LNCAP (cell line): ENCODE data around the gene OPRPN.

Experiments
- TF ChIP-seq, protein P1 (sequence below): fragments of 450-650 bp; IDR thresholded peaks from 2 replicates; pipeline ENCODE4 v1.5.1; 2017; ENCODE audit warnings: mild to moderate bottlenecking

OPRPN gene, protein sequence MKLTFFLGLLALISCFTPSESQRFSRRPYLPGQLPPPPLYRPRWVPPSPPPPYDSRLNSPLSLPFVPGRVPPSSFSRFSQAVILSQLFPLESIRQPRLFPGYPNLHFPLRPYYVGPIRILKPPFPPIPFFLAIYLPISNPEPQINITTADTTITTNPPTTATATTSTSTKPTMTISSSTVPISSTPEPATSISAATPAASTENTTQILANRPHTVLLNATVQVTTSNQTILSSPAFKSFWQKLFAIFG

DNA sequence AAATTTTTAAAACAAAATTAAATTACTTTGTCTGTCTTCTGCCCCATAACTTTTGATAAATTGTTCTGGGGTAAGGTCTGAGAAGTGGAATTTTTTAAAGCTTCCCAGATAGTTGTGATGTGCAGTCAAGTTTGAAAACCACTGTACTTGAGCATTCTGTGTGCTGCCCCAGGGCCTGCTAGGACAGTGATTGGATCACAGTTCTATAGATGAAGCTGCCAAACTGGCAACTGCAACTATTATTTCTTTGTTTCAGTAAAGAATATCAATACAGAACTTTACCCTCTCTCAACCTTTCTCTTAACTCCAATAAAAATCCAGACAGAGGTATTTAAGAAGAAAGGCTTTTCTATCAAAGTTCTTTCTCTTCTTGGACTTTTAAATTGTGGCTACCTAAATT is at the start of gene OPRPN:
Gene OPRPN (plus strand): TSS at position 361 of the 400 bp plus-strand sequence. CDS start 1,346 bp downstream, outside the sequence.
- TF ChIP-seq, protein P1, sequence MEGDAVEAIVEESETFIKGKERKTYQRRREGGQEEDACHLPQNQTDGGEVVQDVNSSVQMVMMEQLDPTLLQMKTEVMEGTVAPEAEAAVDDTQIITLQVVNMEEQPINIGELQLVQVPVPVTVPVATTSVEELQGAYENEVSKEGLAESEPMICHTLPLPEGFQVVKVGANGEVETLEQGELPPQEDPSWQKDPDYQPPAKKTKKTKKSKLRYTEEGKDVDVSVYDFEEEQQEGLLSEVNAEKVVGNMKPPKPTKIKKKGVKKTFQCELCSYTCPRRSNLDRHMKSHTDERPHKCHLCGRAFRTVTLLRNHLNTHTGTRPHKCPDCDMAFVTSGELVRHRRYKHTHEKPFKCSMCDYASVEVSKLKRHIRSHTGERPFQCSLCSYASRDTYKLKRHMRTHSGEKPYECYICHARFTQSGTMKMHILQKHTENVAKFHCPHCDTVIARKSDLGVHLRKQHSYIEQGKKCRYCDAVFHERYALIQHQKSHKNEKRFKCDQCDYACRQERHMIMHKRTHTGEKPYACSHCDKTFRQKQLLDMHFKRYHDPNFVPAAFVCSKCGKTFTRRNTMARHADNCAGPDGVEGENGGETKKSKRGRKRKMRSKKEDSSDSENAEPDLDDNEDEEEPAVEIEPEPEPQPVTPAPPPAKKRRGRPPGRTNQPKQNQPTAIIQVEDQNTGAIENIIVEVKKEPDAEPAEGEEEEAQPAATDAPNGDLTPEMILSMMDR = no peak

DNA sequence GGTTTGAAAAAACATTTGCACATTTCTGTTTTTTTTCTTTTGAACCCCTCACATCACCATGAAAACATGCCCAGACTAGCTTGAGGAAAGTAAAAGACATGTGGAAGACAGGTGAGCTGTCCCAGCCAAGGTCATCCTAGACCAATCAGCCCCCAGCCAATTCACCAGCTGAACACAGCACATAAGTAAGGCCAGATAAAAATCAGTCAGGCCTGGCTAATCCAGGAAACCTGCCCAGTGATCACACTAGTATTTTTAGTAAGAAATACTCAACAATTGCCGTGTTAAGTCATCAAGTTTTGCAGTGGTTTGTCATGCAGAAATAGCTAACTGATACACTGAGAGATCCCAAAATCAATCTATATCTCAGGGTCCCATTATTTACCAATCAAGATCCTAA is 41.6 kb upstream of the OPRPN start:
- TF ChIP-seq, protein P1 = no peak

DNA sequence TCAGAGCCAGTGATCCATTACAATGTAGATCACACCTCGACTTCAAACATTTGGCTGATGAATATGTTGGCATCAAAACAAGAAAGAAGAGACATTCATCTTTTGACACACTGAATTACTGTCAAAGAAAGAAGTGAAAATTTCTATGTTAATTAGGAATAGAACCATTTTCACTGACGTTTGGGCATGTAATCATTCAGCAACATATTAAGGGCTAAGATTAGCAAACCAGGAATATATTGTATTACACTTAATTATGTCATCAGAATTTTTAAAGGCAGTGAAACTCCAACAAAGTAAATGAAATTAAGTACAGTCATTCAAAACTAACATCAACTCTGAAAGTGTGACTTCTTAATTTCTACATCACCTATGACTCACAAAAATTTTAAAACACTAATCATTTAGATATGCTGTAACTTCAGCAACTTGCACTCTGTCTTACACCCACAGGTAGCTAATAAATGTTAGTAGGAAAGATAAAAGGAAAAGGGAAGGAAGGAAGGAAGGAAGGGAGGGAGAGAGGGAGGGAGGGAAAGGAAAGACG is 38.6 kb upstream of the OPRPN start:
- TF ChIP-seq, protein P1 = no peak

DNA sequence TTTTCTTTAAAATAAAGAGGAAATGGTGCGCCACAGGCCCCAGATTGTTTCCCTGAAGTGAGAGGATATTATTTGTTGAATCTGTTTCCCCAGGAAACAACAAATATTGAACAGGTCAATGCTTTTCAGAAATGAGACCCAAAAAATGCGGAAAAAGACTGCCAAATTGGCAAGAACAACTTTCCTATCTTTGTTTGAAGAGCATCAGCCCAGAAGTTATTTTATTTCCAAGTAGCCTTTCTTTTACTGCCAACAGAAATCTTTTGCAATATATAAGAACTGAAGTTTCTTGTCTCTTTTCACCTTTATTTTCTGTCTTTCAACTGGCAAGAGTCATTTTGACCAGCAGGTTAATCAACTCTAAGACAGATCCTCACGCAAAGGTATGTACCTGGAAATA is 37.3 kb upstream of the OPRPN start, which contains the start of gene SMR3A:
Gene SMR3A (plus strand): TSS at position 301 of the 400 bp plus-strand sequence. CDS start 1,356 bp downstream, outside the sequence.
- TF ChIP-seq, protein P1 = no peak

DNA sequence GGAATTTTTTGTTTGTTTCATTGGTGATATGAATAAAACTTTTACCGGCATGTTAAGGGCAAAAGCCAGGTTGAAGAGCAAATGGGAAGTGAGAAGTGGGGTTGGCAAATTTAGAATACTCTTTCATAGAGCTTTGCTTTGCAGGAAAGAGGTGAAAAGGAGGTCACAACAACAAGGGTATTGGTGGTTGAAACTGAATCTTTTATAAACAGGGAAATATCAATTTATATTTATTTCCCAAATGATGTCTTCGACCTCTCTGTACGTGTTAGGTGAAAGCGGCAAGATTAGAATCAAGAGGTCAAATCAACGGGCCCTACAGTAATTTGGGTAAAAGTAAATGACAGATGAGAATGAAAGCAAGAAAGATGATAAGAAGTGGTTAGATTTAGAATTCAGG is 33.7 kb upstream of the OPRPN start:
- TF ChIP-seq, protein P1 = no peak

DNA sequence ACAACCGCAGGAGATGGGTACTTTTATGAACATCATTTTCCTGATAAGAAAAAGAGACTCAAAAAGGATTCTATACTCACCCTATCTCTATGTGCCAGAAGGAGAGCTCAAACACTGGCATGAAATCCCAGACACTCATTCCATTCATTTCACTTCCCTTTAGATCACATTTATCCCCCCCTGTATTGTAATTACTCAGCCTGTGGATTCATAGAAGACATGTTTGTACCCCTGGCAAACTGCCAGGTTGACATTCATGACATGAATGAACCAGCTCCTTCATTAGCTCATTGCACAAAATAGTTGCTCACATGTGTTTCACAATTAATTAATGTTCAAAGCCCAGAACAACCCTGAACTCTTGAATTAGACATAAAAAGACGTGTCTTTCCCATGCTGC is 32.3 kb upstream of the OPRPN start:
- TF ChIP-seq, protein P1 = no peak

DNA sequence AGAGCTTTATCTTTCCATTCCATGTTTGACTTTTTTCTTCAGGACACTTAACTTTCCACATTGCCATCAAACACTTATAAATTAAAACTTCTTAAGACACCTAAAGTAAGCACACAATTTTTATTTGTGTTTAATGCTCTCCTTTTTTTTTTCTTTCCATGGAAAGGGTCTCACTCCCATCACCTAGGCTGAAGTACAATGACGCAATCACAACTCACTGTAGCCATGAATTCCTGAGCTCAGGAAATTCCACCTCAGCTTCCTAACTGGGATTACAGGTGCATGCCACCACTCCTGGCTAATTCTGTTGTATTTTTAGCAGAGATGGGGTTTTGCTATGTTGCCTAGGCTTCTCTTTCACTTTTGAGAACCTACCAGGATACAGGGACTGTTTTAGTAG is 29.9 kb upstream of the OPRPN start:
- TF ChIP-seq, protein P1 = no peak
